Measurements from ENCODE around the gene TM4SF18. TPM values are rescaled to one million over a fixed set of nuclear protein-coding genes. Genes with fewer than 3 reads are reported as not detected.

Gene TM4SF18
- total and polyA plus RNA-seq, 2 donors (not counting 1 experiment from before 2014, with no cell fraction given), result not detected

DNA sequence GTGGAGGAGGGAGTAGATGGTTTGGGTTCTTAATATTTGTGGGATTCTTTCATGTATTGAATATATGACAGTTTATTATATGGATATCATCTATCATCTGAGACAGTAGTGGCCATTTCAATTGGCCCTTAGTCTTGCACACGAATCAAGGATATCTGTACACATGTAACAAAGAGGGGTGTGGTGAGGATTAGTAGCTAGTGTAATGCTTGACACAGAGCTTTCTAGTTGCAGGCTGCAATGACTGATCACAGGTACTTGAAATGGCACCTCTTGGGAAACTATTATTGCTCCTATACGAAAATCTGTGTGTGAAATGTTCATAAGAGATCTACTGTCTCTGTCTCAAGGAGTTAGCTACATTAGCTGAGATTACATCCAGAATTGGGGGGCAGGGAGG is 31.2 kb upstream of the TM4SF18 start:
- POLR2A ChIA-PET, result no interaction called here
- intact Hi-C loops (cut with micrococcal nuclease), result no loop called here

DNA sequence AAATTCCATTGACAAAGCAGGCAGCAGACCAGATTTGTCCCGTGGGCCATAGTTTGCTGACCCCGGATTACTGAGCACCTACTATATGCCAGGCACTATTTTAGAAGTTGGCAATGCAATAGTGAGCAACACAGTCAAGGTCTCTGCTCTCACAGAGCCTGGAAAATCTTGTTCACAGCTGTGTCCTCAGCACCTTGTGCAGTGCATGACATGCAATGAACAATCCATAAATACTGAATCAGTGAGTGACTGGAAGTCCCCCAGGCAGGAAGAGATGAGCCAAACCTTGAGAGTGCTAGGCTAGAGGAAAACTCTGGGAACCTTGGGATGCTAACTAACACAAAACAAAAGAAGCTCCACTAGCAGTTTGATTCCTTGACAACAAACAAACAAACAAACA is 29.6 kb upstream of the TM4SF18 start:
- Histone ChIP-seq H3K4me3 (ENCODE audit: control extremely low read depth in 1 of 5, extremely low read depth in 1 of 5, insufficient read depth in 1 of 5, low read depth in 2 of 5, low read length in 4 of 5) (no peak overlapping the region), H3K4me2 (replicated peaks; ENCODE audit: low read depth, low read length, poor library complexity, severe bottlenecking) (no peak overlapping the region), H3K9ac (ENCODE audit: low read length) (no peak overlapping the region), H4K20me1 (ENCODE audit: control insufficient read depth, insufficient read depth, low read length, poor library complexity, severe bottlenecking) (no peaks in the 10 kb centered on the region), H3K27me3 (replicated peaks in 1 of 4; ENCODE audit: control extremely low read depth in 1 of 4, control insufficient read depth in 3 of 4, insufficient read depth in 4 of 4, low read length in 3 of 4) (peaks cover 0 to 12% (median 3%) of the 10 kb centered on the region in 4 experiments), H3K79me2 (ENCODE audit: control insufficient read depth, insufficient read depth, low read length) (no peaks in the 10 kb centered on the region), H3K27ac (ENCODE audit: low read length in 2 of 2) (no peak overlapping the region), H3K36me3 (replicated peaks in 1 of 2; ENCODE audit: control extremely low read depth in 1 of 2, control insufficient read depth in 1 of 2, extremely low read depth in 1 of 2, insufficient read depth in 2 of 2, low read length in 1 of 2) (no peaks in the 10 kb centered on the region), H2AFZ (ENCODE audit: insufficient read depth, low read depth, low read length, poor library complexity, severe bottlenecking) (no peak overlapping the region), H3K4me1 (ENCODE audit: control insufficient read depth in 2 of 2, insufficient read depth in 2 of 2, low read length in 2 of 2) (no peaks in the 10 kb centered on the region), H3K9me3 (ENCODE audit: control extremely low read depth in 1 of 3, control insufficient read depth in 2 of 3, insufficient read depth in 1 of 3, low read length in 2 of 3) (no peaks in the 10 kb centered on the region)
- H3K4me3 Mint-ChIP-seq, result no peak overlapping the region
- ATAC-seq (ENCODE audit: low read depth), result no peak
- no peaks in the 10 kb centered on the region for H3K4me1 Mint-ChIP-seq
- no peak for DNase-seq
- peaks cover 22% of the 10 kb centered on the region for H3K27me3 Mint-ChIP-seq
- TF ChIP-seq EZH2 (IDR thresholded peaks at IDR 0.05; ENCODE audit: borderline replicate concordance, insufficient read depth, low read depth, low read length, poor library complexity, severe bottlenecking), result no peak
- TF ChIP-seq, protein P1, sequence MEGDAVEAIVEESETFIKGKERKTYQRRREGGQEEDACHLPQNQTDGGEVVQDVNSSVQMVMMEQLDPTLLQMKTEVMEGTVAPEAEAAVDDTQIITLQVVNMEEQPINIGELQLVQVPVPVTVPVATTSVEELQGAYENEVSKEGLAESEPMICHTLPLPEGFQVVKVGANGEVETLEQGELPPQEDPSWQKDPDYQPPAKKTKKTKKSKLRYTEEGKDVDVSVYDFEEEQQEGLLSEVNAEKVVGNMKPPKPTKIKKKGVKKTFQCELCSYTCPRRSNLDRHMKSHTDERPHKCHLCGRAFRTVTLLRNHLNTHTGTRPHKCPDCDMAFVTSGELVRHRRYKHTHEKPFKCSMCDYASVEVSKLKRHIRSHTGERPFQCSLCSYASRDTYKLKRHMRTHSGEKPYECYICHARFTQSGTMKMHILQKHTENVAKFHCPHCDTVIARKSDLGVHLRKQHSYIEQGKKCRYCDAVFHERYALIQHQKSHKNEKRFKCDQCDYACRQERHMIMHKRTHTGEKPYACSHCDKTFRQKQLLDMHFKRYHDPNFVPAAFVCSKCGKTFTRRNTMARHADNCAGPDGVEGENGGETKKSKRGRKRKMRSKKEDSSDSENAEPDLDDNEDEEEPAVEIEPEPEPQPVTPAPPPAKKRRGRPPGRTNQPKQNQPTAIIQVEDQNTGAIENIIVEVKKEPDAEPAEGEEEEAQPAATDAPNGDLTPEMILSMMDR (IDR thresholded peaks at IDR 0.05), result no peak
- intact Hi-C loops (cut with micrococcal nuclease), result no loop called here
- H3K27ac Mint-ChIP-seq, result no peak overlapping the region
- CTCF ChIA-PET, result interaction anchor here (0.7 kb wide), 1 partner anchor 415 kb away, joined by 3 read pairs; no protein-coding TSS in a partner anchor
- WGBS (ENCODE audit: insufficient coverage), result 89% methylated on average over 2 of the region's 2 CpGs
- H3K9me3 Mint-ChIP-seq (ENCODE audit: insufficient read depth), result no peaks in the 10 kb centered on the region
- POLR2A ChIA-PET, result no interaction called here

More for the DNA sequence above, 31.2 kb upstream of the TM4SF18 start:
- TF ChIP-seq EZH2 (IDR thresholded peaks at IDR 0.05; ENCODE audit: borderline replicate concordance, insufficient read depth, low read depth, low read length, poor library complexity, severe bottlenecking), result no peak
- TF ChIP-seq, protein P1 (IDR thresholded peaks at IDR 0.05), result no peak
- Histone ChIP-seq H3K4me1 (ENCODE audit: control insufficient read depth in 2 of 2, insufficient read depth in 2 of 2, low read length in 2 of 2) (no peaks in the 10 kb centered on the region), H3K36me3 (replicated peaks in 1 of 2; ENCODE audit: control extremely low read depth in 1 of 2, control insufficient read depth in 1 of 2, extremely low read depth in 1 of 2, insufficient read depth in 2 of 2, low read length in 1 of 2) (no peaks in the 10 kb centered on the region), H4K20me1 (ENCODE audit: control insufficient read depth, insufficient read depth, low read length, poor library complexity, severe bottlenecking) (no peaks in the 10 kb centered on the region), H3K4me2 (replicated peaks; ENCODE audit: low read depth, low read length, poor library complexity, severe bottlenecking) (no peak overlapping the region), H2AFZ (ENCODE audit: insufficient read depth, low read depth, low read length, poor library complexity, severe bottlenecking) (no peak overlapping the region), H3K9ac (ENCODE audit: low read length) (no peak overlapping the region), H3K27me3 (replicated peaks in 1 of 4; ENCODE audit: control extremely low read depth in 1 of 4, control insufficient read depth in 3 of 4, insufficient read depth in 4 of 4, low read length in 3 of 4) (peaks cover 0 to 12% (median 3%) of the 10 kb centered on the region in 4 experiments), H3K4me3 (ENCODE audit: control extremely low read depth in 1 of 5, extremely low read depth in 1 of 5, insufficient read depth in 1 of 5, low read depth in 2 of 5, low read length in 4 of 5) (no peak overlapping the region), H3K79me2 (ENCODE audit: control insufficient read depth, insufficient read depth, low read length) (no peaks in the 10 kb centered on the region), H3K27ac (ENCODE audit: low read length in 2 of 2) (no peak overlapping the region), H3K9me3 (ENCODE audit: control extremely low read depth in 1 of 3, control insufficient read depth in 2 of 3, insufficient read depth in 1 of 3, low read length in 2 of 3) (no peaks in the 10 kb centered on the region)
- Mint-ChIP-seq H3K9me3 (ENCODE audit: insufficient read depth) (no peaks in the 10 kb centered on the region), H3K27ac (no peak overlapping the region), H3K4me1 (no peaks in the 10 kb centered on the region), H3K4me3 (no peak overlapping the region), H3K27me3 (peaks cover 18% of the 10 kb centered on the region)
- CTCF ChIA-PET, result no interaction called here
- no peak for DNase-seq
- no peak for ATAC-seq (ENCODE audit: low read depth)
- WGBS (ENCODE audit: insufficient coverage), result 86% methylated on average over 1 of the region's 2 CpGs
